ENCODE results near the gene MINK1. TPM values are rescaled to one million over a fixed set of nuclear protein-coding genes. Genes with fewer than 3 reads are reported as not detected.
"Not testable (repeated sequence)": the region's sequence is repeated elsewhere in the genome, so short reads cannot be mapped to it uniquely, and the experiment has no call there.

MINK1 gene
- total RNA-seq, 1 donor from 2014 or later, result 63.2 TPM

DNA sequence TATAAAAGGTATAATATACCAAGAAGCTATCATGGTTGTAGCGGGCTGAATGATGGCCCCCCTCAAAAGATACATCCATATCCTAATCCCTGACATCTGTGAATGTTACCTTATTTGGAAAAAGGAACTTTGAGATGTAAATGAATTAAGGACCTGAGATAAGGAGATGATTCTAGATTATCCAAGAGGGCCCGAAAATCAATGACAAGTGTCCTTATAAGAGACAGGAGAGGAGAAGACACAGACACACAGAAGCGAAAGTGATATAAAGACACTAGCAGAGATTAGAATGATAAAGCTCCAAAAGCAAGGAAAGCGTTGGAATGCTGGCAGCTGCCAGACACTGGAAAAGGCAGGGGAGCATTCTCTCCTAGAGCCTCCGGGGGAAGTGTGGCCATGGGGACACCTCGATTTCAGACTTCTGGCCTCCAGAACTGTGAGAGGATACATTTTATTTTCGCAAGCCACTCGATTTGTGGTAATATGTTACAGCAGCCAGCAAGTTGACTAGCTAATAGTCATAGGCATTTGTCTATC, 86.4 kb downstream of the MINK1 start:
- no peak for DNase-seq (ENCODE audit: low read depth)
- no peaks in the 10 kb centered on the region for H3K9me3 ChIP-seq (ENCODE audit: insufficient read depth, low read depth, low read length)
- H3K4me3 ChIP-seq (ENCODE audit: insufficient read depth, low read depth, low read length), result no peak overlapping the region
- H3K79me2 ChIP-seq (ENCODE audit: insufficient read depth, low read length), result no peaks in the 10 kb centered on the region
- H3K27ac Mint-ChIP-seq (ENCODE audit: unreplicated experiment), result no peak overlapping the region
- H3K4me2 ChIP-seq (ENCODE audit: low read length), result no peak overlapping the region
- peaks cover 2% of the 10 kb centered on the region for H3K9me3 Mint-ChIP-seq (ENCODE audit: unreplicated experiment)
- no peaks in the 10 kb centered on the region for H3K36me3 Mint-ChIP-seq (ENCODE audit: low read depth, unreplicated experiment)
- H3K9ac ChIP-seq (ENCODE audit: low read length), result no peak overlapping the region
- no peaks in the 10 kb centered on the region for H3K27me3 ChIP-seq (ENCODE audit: insufficient read depth, low read length)
- no peaks in the 10 kb centered on the region for H3K27me3 Mint-ChIP-seq (ENCODE audit: low read depth, unreplicated experiment)
- no peak overlapping the region for H3K27ac ChIP-seq (ENCODE audit: low read depth, low read length)
- H3K4me1 Mint-ChIP-seq (ENCODE audit: low read depth, unreplicated experiment), result no peaks in the 10 kb centered on the region
- H3K4me3 Mint-ChIP-seq (ENCODE audit: unreplicated experiment), result no peak overlapping the region
- no peaks in the 10 kb centered on the region for H3K36me3 ChIP-seq (ENCODE audit: insufficient read depth, low read length)
- no peak for FAIRE-seq
- no peaks in the 10 kb centered on the region for H3K4me1 ChIP-seq (ENCODE audit: insufficient read depth, low read length)
- H4K20me1 ChIP-seq (ENCODE audit: insufficient read depth, low read length), result no peaks in the 10 kb centered on the region
- no peak overlapping the region for H2AFZ ChIP-seq (ENCODE audit: low read depth, low read length)
- no peak for TF ChIP-seq EZH2 (IDR thresholded peaks at IDR 0.05; ENCODE audit: insufficient read depth, low read length)
- TF ChIP-seq, protein P1, sequence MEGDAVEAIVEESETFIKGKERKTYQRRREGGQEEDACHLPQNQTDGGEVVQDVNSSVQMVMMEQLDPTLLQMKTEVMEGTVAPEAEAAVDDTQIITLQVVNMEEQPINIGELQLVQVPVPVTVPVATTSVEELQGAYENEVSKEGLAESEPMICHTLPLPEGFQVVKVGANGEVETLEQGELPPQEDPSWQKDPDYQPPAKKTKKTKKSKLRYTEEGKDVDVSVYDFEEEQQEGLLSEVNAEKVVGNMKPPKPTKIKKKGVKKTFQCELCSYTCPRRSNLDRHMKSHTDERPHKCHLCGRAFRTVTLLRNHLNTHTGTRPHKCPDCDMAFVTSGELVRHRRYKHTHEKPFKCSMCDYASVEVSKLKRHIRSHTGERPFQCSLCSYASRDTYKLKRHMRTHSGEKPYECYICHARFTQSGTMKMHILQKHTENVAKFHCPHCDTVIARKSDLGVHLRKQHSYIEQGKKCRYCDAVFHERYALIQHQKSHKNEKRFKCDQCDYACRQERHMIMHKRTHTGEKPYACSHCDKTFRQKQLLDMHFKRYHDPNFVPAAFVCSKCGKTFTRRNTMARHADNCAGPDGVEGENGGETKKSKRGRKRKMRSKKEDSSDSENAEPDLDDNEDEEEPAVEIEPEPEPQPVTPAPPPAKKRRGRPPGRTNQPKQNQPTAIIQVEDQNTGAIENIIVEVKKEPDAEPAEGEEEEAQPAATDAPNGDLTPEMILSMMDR (IDR thresholded peaks at IDR 0.05; ENCODE audit: insufficient read depth, low read depth, low read length), result no peak

DNA sequence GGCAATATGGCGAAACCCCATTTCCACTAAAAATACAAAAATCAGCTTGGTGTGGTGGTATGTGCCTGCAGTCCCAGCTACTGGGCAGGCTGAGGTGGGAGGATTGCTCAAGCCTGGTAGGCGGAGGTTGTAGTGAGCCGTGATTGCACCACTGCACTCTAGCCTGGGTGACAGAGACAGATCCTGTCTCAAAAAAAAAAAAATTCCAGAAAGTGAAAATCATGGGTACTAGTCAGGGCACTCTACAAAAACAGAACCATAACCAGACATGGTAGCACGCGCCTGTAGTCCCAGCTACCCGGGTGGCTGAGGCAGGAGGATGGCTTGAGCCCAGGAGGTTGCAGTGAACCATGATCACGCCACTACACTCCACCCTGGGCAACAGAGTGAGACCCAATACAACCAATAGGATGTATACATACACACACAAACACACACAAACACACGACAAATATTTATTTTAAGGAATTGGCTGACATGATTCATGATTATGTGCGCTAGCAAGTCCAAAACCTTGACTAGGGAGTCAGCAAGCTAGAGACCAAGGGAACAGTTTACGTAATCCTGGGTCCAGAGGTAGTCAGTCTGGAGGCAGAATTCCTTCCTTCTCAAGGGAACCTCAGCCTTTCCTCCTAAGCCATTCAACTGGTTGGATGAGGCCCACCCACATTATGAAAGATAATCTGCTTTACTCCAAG, 87.4 kb downstream of the MINK1 start:
- Histone ChIP-seq H3K9ac (ENCODE audit: low read length) (no peak overlapping the region), H3K4me3 (ENCODE audit: insufficient read depth, low read depth, low read length) (no peak overlapping the region), H3K4me2 (ENCODE audit: low read length) (no peak overlapping the region), H3K79me2 (ENCODE audit: insufficient read depth, low read length) (no peaks in the 10 kb centered on the region), H3K27ac (ENCODE audit: low read depth, low read length) (no peak overlapping the region), H3K4me1 (ENCODE audit: insufficient read depth, low read length) (no peaks in the 10 kb centered on the region), H3K36me3 (ENCODE audit: insufficient read depth, low read length) (no peaks in the 10 kb centered on the region), H2AFZ (ENCODE audit: low read depth, low read length) (no peak overlapping the region), H3K9me3 (ENCODE audit: insufficient read depth, low read depth, low read length) (no peaks in the 10 kb centered on the region), H3K27me3 (ENCODE audit: insufficient read depth, low read length) (no peaks in the 10 kb centered on the region), H4K20me1 (ENCODE audit: insufficient read depth, low read length) (no peaks in the 10 kb centered on the region)
- FAIRE-seq (no peak), DNase-seq (ENCODE audit: low read depth) (no peak)
- H3K27me3 Mint-ChIP-seq (ENCODE audit: low read depth, unreplicated experiment), result no peaks in the 10 kb centered on the region
- no peaks in the 10 kb centered on the region for H3K36me3 Mint-ChIP-seq (ENCODE audit: low read depth, unreplicated experiment)
- no peaks in the 10 kb centered on the region for H3K4me1 Mint-ChIP-seq (ENCODE audit: low read depth, unreplicated experiment)
- no peak for TF ChIP-seq EZH2 (IDR thresholded peaks at IDR 0.05; ENCODE audit: insufficient read depth, low read length)
- TF ChIP-seq, protein P1 (IDR thresholded peaks at IDR 0.05; ENCODE audit: insufficient read depth, low read depth, low read length), result no peak
- peaks cover 2% of the 10 kb centered on the region for H3K9me3 Mint-ChIP-seq (ENCODE audit: unreplicated experiment)
- no peak overlapping the region for H3K4me3 Mint-ChIP-seq (ENCODE audit: unreplicated experiment)
- H3K27ac Mint-ChIP-seq (ENCODE audit: unreplicated experiment), result peak overlapping the region; percentile 12

DNA sequence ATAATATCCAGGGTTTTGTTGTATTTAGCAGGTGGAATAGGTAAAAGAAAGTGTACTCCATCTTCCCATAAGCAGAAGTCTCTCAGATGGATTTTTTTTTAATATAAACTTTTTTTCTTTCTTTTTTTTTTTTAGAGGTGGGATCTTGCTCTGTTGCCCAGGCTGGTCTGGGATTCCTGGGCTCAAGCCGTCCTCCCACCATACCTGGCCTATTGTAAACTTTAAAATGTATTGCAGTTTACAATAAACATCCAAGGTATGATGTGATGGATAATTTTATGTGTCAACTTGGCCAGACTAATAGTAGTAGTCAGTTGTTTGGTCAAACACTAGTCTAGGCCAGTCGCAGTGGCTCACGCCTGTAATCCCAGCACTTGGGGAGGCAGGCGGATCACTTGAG, 88.2 kb downstream of the MINK1 start:
- no peak overlapping the region for H2AFZ ChIP-seq (ENCODE audit: low read depth, low read length)
- Mint-ChIP-seq H3K27me3 (ENCODE audit: low read depth, unreplicated experiment) (no peaks in the 10 kb centered on the region), H3K4me1 (ENCODE audit: low read depth, unreplicated experiment) (no peaks in the 10 kb centered on the region), H3K4me3 (ENCODE audit: unreplicated experiment) (no peak overlapping the region), H3K36me3 (ENCODE audit: low read depth, unreplicated experiment) (no peaks in the 10 kb centered on the region), H3K27ac (ENCODE audit: unreplicated experiment) (no peak overlapping the region), H3K9me3 (ENCODE audit: unreplicated experiment) (peaks cover 2% of the 10 kb centered on the region)
- no peaks in the 10 kb centered on the region for H3K4me1 ChIP-seq (ENCODE audit: insufficient read depth, low read length)
- DNase-seq (ENCODE audit: low read depth) (no peak), FAIRE-seq (no peak)
- H3K9ac ChIP-seq (ENCODE audit: low read length), result no peak overlapping the region
- H3K27me3 ChIP-seq (ENCODE audit: insufficient read depth, low read length), result no peaks in the 10 kb centered on the region
- H3K4me2 ChIP-seq (ENCODE audit: low read length), result no peak overlapping the region
- no peak overlapping the region for H3K4me3 ChIP-seq (ENCODE audit: insufficient read depth, low read depth, low read length)
- H3K79me2 ChIP-seq (ENCODE audit: insufficient read depth, low read length), result no peaks in the 10 kb centered on the region
- no peaks in the 10 kb centered on the region for H4K20me1 ChIP-seq (ENCODE audit: insufficient read depth, low read length)
- no peak overlapping the region for H3K27ac ChIP-seq (ENCODE audit: low read depth, low read length)
- TF ChIP-seq EZH2 (IDR thresholded peaks at IDR 0.05; ENCODE audit: insufficient read depth, low read length), result no peak
- TF ChIP-seq, protein P1 (IDR thresholded peaks at IDR 0.05; ENCODE audit: insufficient read depth, low read depth, low read length), result no peak
- no peaks in the 10 kb centered on the region for H3K36me3 ChIP-seq (ENCODE audit: insufficient read depth, low read length)
- no peaks in the 10 kb centered on the region for H3K9me3 ChIP-seq (ENCODE audit: insufficient read depth, low read depth, low read length)

DNA sequence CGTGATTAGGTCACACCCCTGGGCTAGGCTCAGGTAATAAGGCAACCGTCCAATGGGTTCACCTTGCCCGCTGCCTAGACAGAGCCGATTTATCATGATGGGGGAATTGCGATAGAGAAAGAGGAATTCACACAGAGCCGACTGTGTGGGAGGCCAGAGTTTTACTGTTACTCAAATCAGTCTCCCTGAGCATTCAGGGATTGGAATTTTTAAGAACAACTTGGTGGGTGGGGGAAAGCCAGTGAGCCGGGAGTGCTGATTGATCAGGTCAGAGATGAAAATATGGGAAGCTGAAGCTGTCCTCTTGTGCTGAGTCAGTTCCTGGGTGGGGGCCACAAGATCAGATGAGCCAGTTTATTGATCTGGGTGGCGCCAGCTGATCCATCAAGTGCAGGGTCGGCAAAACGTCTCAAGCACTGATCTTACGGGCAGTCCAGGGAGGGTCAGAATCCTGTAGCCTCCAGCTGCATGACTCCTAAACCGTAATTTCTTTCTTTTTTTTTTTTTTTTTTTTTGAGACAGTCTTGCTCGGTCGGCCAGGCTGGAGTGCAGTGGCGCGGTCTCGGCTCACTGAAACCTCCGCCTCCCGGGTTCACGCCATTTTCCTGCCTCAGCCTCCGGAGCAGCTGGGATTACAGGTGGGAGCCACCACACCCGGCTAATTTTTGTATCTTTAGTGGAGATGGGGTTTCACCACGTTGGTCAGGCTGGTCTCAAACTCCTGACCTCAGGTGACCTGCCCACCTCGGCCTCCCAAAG, 93.6 kb downstream of the MINK1 start:
- not testable (repeated sequence) for H3K36me3 ChIP-seq (ENCODE audit: insufficient read depth, low read length); H3K4me1 Mint-ChIP-seq (ENCODE audit: low read depth, unreplicated experiment); H3K27me3 ChIP-seq (ENCODE audit: insufficient read depth, low read length); H3K4me2 ChIP-seq (ENCODE audit: low read length); H3K27me3 Mint-ChIP-seq (ENCODE audit: low read depth, unreplicated experiment); H3K79me2 ChIP-seq (ENCODE audit: insufficient read depth, low read length); H3K27ac Mint-ChIP-seq (ENCODE audit: unreplicated experiment); DNase-seq (ENCODE audit: low read depth); H3K4me3 Mint-ChIP-seq (ENCODE audit: unreplicated experiment); H4K20me1 ChIP-seq (ENCODE audit: insufficient read depth, low read length); FAIRE-seq; H2AFZ ChIP-seq (ENCODE audit: low read depth, low read length); H3K9me3 Mint-ChIP-seq (ENCODE audit: unreplicated experiment); H3K4me1 ChIP-seq (ENCODE audit: insufficient read depth, low read length); H3K4me3 ChIP-seq (ENCODE audit: insufficient read depth, low read depth, low read length); H3K27ac ChIP-seq (ENCODE audit: low read depth, low read length); H3K9ac ChIP-seq (ENCODE audit: low read length); H3K9me3 ChIP-seq (ENCODE audit: insufficient read depth, low read depth, low read length)
- H3K36me3 Mint-ChIP-seq (ENCODE audit: low read depth, unreplicated experiment), result peaks cover 13% of the 10 kb centered on the region
